IMR-90 (cell line): ENCODE data around the gene SS18L1.

Experiments used
- BHLHE40 ChIP-seq: fragments of 150-350 bp; IDR thresholded peaks from 2 replicates; pipeline ENCODE4 v1.6.1; 2016; ENCODE audit warnings: mild to moderate bottlenecking, low read depth, low read length
- CEBPB ChIP-seq: IDR thresholded peaks from 2 replicates; pipeline ENCODE4 v1.6.1; 2012; ENCODE audit warnings: low read depth, low read length, improper control_type of control experiment
- FOS ChIP-seq: fragments of 150-350 bp; IDR thresholded peaks from 2 replicates; pipeline ENCODE4 v1.6.1; 2016; ENCODE audit warnings: low read depth, low read length
- MAZ ChIP-seq: IDR thresholded peaks from 2 replicates; pipeline ENCODE4 v1.6.1; 2012; ENCODE audit warnings: low read depth, mild to moderate bottlenecking, low read length, improper control_type of control experiment, moderate library complexity, borderline replicate concordance
- MXI1 ChIP-seq: IDR thresholded peaks from 2 replicates; pipeline ENCODE4 v1.6.1; 2012; ENCODE audit warnings: low read depth, mild to moderate bottlenecking, low read length, moderate library complexity, borderline replicate concordance
- NFE2L2 ChIP-seq: fragments of 150-350 bp; IDR thresholded peaks from 2 replicates; pipeline ENCODE4 v1.6.1; 2016; ENCODE audit warnings: low read depth, mild to moderate bottlenecking, low read length
- POLR2A ChIP-seq: IDR thresholded peaks from 2 replicates; pipeline ENCODE4 v1.6.1; 2012; ENCODE audit warnings: mild to moderate bottlenecking, low read depth, low read length
- RAD21 ChIP-seq: IDR thresholded peaks from 2 replicates; pipeline ENCODE4 v1.6.1; 2012; ENCODE audit warnings: low read length, improper control_type of control experiment
- RCOR1 ChIP-seq: IDR thresholded peaks from 2 replicates; pipeline ENCODE4 v1.6.1; 2012; ENCODE audit warnings: mild to moderate bottlenecking, low read length, improper control_type of control experiment; ENCODE audit not compliant: insufficient replicate concordance
- RFX5 ChIP-seq: IDR thresholded peaks from 2 replicates; pipeline ENCODE4 v1.8.0; 2012; ENCODE audit warnings: low read depth, mild to moderate bottlenecking, low read length, moderate library complexity
- SMC3 ChIP-seq: fragments of 150-350 bp; IDR thresholded peaks from 2 replicates; pipeline ENCODE4 v1.6.1; 2016; ENCODE audit warnings: low read depth, mild to moderate bottlenecking, antibody characterized with exemption, low read length, moderate library complexity
- TF ChIP-seq, protein P1 (sequence below): conservative IDR thresholded peaks from 2 replicates; pipeline ENCODE4 v1.5.1; 2012; ENCODE audit warnings: mild to moderate bottlenecking, low read depth, low read length, improper control_type of control experiment
- TF ChIP-seq, protein P2 (sequence below): fragments of 150-350 bp; IDR thresholded peaks from 2 replicates; pipeline ENCODE4 v1.6.1; 2017; ENCODE audit warnings: mild to moderate bottlenecking, antibody characterized with exemption, low read length, low read depth
- TF ChIP-seq, protein P3 (sequence below): fragments of 150-350 bp; IDR thresholded peaks from 2 replicates; pipeline ENCODE4 v1.6.1; 2016; ENCODE audit warnings: low read depth, mild to moderate bottlenecking, low read length, moderate library complexity, borderline replicate concordance

DNA sequence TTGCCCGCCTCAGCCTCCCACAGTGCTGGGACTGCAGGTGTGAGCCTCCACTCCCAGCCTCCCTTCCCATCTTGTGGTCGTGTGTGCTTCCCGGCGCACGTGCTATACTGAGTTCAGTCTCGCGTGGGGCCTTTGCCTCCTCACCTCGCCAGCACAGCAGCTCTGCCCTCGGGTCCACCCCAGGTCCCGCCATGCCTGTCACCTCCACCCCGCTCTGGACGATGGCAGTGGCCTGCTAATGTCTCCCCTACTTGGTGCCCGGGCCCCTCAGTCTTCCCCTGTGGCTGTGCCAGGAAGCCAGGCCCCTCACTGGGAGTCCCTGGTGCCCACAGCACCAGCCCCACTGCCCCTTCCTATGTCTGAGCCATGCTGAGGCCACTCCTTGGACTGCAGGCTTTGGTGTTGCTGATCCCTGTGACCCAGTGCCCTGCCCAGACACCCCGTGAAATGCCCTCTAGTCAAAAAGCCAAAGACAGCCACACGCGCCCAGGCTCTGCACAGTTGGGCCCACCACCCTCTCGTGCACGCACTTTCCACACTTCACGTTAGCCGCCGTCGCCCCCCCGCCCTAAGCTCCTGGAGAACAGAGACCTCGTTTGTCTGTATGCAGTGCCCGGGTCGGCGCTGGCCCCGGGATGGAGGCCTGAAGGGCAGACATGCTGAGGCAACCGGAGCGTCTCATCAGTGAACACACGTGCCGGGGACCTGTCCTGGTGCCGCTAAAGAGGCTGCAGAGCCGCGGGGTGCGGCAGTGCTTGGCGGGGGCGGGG is 62.2 kb downstream of the SS18L1 start:
- TF ChIP-seq, protein P1, sequence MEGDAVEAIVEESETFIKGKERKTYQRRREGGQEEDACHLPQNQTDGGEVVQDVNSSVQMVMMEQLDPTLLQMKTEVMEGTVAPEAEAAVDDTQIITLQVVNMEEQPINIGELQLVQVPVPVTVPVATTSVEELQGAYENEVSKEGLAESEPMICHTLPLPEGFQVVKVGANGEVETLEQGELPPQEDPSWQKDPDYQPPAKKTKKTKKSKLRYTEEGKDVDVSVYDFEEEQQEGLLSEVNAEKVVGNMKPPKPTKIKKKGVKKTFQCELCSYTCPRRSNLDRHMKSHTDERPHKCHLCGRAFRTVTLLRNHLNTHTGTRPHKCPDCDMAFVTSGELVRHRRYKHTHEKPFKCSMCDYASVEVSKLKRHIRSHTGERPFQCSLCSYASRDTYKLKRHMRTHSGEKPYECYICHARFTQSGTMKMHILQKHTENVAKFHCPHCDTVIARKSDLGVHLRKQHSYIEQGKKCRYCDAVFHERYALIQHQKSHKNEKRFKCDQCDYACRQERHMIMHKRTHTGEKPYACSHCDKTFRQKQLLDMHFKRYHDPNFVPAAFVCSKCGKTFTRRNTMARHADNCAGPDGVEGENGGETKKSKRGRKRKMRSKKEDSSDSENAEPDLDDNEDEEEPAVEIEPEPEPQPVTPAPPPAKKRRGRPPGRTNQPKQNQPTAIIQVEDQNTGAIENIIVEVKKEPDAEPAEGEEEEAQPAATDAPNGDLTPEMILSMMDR: no peak
- TF ChIP-seq, protein P2, sequence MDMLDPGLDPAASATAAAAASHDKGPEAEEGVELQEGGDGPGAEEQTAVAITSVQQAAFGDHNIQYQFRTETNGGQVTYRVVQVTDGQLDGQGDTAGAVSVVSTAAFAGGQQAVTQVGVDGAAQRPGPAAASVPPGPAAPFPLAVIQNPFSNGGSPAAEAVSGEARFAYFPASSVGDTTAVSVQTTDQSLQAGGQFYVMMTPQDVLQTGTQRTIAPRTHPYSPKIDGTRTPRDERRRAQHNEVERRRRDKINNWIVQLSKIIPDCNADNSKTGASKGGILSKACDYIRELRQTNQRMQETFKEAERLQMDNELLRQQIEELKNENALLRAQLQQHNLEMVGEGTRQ: no peak
- TF ChIP-seq MXI1: no peak
- TF ChIP-seq POLR2A: no peak
- no peak for TF ChIP-seq RCOR1
- TF ChIP-seq, protein P3, sequence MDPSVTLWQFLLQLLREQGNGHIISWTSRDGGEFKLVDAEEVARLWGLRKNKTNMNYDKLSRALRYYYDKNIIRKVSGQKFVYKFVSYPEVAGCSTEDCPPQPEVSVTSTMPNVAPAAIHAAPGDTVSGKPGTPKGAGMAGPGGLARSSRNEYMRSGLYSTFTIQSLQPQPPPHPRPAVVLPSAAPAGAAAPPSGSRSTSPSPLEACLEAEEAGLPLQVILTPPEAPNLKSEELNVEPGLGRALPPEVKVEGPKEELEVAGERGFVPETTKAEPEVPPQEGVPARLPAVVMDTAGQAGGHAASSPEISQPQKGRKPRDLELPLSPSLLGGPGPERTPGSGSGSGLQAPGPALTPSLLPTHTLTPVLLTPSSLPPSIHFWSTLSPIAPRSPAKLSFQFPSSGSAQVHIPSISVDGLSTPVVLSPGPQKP: no peak
- TF ChIP-seq SMC3: no peak
- TF ChIP-seq MAZ: no peak
- no peak for TF ChIP-seq RAD21
- no peak for TF ChIP-seq RFX5
- no peak for TF ChIP-seq FOS
- TF ChIP-seq CEBPB: no peak
- no peak for TF ChIP-seq BHLHE40
- TF ChIP-seq NFE2L2: no peak
